HG03108 (cell line): ENCODE measurements around the gene C16orf86.
"Not testable (repeated sequence)": the region's sequence is repeated elsewhere in the genome, so short reads cannot be mapped to it uniquely, and the experiment has no call there.

Experiments
- ATAC-seq: cut with Tn5 transposase; IDR thresholded peaks from one replicate; pipeline ENCODE4 v1.9.1; 2021; ENCODE audit warnings: moderate library complexity; ENCODE audit not compliant: unreplicated experiment

C16orf86 gene

DNA sequence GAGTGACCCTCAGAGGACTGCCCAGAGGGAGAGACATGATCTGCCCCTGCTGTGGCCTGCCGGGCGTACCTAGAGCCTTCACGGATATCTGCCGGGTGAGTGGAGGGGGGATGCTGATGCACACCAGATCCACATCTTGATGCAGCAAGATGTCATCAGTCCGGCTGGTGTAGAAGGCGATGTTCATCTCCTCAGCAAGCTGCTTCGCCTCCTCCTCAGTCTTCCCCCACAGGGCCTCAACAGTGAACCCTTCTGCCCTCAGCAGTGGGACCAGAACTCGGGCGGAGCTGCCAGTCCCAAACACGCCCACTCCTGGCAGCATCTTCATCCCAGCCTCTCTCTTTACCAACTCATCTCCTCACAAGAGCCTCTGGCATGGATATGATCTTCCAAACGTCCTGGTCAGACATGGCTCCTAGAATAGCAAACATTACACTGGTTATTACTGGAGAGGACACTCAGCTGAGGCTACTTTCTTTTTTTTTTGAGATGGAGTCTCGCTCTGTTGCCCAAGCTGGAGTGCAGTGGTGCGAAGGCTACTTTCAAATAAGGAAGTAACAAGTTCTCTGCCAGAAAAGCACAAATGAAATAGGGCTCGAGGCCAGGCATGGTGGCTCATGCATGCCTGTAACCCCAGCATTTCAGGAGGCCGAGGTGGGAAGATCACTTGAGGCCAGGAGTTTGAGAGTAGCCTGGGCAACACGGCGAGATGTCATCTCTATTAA, 18.9 kb downstream of the C16orf86 start:
- ATAC-seq = no peak

DNA sequence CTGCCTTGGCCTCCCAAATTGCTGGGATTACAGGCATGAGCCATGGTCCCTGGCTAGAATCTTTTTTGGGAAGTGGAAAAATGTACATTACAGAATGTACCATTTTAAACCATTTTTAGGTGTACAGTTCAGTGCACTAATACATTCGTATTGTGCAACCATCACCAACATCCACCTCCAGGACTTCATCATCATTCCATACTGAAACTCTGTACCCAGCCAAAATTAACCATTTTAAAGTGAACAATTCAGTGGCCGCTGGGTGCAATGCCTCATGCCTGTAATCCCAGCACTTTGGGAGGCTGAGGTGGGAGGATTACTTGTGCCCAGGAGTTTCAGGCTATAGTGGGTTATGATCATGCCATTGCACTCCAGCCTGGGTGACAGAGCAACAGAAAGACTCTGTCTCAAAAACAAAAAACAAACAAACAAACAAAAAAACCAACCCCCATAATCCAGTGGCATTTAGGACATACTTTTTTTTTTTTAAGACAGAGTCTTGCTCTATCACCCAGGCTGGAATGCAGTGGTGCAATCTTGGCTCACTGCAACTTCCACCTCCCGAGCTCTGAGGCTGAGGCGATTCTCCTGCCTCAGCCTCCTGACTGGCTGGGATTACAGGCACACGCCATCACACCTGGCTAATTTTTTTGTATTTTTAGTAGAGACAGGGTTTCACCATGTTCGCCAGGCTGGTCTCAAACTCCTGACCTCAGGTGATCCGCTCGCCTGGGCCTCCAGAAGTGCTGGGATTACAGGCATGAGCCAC, 27.1 kb downstream of the C16orf86 start:
- ATAC-seq = not testable (repeated sequence)

DNA sequence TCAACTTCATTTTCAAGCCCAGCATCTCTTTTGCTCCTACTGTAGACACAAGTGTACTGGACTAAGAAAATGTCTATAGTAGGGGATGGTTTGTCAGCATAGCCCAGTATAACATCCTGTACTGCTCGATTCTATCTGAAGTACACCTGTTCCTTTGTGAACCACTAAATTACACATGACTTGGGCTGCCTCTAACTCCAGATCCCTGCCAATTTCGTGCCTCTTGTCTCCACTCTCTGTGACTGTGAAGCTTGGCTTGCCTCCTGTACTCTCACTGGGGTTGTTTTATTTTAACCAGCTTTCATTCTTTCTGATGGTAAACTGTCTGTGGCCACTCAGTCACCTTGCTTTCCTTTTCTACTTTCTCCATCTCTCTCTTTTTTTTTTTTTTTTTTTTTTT, 28.0 kb downstream of the C16orf86 start:
- ATAC-seq = no peak

DNA sequence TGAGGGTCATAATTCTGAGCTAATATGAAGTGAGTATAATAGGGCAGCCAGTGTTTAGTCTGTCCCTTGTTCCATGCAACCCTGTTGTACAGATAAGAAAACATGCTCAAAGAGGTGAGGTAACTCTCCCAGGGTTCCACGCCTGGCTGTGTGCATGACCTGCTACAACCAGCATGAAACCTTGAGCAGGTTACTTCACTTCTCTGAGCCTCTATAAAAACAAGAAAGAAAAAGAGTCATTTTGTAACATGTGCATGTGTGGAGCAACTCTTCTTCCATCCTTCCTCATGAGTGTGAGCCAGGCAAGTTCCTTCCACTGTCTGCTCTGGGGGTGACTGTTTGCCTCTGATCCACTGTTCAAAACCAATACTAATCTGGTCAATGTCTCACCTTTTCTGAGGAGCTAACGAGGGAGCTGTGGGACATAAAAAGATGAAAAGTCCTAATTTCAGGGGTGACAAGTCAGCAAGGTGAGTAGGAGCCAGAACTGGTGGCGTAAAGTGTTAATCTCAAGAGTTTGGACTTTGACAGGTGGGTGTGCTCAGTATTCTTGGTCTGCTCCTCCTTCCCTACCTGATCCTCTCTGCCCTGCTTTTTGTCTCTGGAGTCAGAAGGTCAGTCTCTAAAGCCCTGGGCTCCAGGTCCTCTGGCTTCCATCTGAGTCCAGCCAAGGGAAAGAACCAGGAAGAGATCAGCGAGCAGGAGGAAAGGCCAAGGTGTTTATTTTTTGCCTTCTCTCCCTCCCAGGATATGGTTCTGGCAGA, 31.0 kb downstream of the C16orf86 start:
- no peak for ATAC-seq

DNA sequence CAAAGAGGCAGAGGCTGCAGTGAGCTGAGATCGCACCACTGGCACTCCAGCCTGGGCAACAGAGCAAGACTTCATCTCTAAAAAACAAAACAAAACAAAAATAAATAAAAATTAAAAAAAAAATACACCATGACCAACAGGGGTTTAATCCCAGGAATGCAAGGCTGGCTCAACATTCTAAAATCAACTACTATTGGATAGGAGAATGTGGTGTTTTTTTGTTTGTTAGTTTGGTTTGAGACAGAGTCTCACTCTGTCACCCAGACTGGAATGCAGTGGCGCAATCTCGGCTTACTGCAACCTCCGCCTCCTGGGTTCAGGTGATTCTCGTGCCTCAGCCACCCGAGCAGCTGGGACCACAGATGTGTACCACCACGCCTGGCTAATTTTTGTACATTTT, 32.7 kb downstream of the C16orf86 start:
- no peak for ATAC-seq

DNA sequence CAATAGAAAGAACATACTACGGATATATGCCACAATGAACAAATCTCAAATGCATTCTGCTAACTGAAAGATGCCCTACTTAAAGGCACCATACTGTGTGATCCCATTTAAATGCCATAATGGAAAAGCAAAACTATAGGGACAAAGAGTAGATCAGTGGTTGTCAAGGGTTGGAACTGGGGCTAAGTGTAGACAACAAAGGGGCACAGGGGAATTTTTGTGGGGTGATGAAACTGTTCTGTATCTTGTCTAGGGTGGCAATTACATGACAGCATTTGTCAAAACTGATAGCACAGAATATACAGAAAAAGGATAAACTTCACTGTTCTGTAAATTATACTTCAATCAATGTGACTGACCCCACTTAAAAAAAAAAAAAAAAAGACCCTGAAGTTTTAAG, 34.8 kb downstream of the C16orf86 start:
- ATAC-seq = no peak

DNA sequence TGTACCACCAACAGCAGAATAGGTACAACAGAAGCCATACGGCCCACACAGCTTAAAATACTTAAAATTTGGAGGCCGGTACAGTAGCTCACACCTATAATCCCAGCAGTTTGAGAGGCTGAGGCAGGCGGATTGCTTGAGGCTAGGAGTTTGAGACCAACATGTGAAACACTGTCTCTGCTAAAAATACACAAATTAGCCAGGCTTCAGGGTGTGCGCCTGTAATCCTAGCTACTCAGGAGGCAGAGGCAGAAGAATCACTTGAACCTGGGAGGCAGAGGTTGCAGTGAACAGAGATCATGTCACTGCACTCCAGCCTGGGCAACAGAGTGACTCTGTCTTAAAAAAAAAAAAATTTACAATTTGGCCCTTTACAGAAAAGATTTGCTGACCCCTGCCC, 35.5 kb downstream of the C16orf86 start:
- ATAC-seq = no peak

DNA sequence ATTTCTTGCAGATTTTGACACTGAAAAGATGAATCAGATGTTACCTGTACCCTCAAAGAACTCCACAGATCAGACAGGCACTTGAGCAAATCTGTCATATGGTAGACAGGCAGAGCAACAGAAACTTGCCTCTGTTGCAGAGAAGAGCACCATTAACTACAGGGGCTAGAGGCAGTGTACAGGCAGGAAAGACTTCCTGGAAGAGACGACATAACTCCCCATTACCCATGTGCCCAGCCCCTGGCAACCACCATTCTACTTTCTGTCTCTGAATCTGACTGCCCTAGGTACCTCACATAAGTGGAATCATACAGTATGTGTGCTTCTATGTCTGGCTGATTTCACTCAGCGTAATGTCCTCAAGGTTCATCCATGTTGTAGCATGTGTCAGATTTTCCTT, 37.0 kb downstream of the C16orf86 start:
- no peak for ATAC-seq

DNA sequence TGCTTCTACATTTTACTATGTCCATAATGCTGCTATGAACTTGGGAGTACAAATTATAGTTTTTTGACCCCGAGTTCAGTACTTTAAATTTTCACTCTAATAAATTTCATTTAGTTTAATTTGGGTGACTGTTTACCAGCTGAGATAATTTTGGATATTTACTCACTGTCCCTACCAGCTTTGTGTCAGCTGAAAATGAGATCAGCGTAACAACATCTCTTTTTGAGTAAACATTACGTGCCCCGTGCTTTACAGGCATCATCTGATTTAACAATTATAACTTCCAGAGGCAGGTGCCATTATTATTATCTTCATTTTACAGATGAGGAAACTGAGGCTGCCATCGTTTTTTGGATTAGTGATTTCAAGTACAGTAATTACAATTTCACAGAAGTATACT, 37.5 kb downstream of the C16orf86 start:
- no peak for ATAC-seq

DNA sequence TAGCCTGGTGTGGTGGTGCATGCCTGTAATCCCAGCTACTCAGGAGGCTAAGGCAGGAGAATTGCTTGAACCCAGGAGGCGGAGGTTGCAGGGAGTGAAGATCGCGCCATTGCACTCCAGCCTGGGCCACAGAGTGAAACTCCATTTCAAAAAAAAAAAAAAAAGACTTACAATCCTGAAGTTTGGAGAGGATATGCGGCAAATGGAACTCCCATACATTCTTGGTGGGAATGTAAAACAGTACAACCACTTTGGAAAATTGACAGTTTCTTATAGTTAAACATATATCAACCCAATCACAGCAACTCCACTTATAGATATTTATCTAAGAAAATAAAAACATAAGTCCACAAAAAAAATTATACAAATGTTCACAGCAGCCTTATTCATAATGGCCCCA, 40.6 kb downstream of the C16orf86 start:
- no peak for ATAC-seq

DNA sequence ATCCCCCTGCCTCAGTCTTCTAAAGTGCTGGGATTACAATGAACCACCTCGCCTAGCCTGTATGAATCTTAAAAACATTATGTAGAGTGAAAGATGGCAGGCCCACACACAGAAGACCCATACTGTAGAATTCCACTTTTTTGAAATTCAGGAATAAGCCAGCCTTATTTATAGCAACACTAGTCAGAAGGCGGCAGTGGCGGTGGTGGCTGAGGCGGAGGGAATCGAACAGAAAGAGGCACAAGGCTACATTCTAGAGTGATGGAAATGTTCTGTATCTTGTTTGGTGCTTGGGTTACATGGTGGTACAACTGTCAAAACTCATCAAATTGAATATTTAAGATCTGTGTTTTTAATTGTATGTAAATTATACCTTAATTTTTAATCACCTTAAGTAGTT, 41.2 kb downstream of the C16orf86 start:
- no peak for ATAC-seq

DNA sequence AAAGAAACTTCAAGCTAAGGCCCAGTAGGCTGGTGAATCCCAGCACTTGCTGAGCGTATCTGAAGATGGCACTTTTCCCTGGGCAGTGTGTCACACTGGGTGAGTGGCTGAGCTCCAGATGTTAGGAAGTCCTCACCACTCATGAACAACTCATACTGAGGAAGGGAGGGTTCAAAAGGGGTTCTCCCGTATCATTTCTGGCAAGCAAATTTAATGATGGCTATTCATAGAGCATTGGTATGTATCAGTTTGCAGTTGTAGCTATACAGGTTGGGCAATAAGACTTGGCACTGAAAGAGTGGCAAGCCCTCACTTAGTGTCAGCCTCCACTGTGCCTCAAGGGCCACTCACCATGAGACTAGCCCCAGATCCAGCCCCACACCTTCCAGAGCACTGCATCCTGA, 41.8 kb downstream of the C16orf86 start:
- no peak for ATAC-seq

DNA sequence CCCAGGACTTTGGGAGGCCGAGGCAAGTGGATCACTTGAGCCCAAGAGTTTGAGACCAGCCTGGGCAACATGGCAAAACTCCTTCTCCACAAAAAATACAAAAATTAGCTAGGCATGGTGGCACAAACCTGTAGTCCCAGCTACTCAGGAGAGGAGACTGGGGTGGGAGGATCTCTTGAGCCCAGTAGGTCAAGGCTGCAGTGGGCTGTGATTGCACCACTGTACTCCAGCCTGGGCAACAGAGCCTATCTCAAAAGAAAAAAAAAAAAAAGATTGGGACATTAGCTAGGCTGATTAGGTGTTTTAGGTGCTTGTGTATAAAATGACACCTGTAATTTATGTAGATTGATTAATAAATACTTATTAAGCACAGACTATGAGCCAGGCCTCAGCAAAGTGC, 42.4 kb downstream of the C16orf86 start:
- no peak for ATAC-seq

DNA sequence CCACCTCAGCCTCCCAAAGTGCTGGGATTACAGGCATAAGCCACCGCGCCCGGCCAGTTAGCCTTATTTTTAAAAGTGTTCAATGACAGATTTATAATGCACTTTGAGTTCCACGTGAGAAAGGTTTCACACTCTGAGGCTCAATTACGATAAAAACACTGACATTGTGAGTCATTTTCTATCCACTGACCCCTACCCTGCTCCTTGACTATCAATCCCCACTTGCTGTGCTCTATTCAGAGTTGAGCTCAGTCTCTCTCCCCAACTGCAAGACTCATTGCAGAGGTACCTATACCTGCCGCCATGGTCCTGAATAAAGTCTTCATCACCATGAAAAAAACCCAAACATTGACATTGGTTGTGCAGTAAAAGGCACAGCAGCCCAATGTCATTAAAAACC, 44.0 kb downstream of the C16orf86 start:
- no peak for ATAC-seq

DNA sequence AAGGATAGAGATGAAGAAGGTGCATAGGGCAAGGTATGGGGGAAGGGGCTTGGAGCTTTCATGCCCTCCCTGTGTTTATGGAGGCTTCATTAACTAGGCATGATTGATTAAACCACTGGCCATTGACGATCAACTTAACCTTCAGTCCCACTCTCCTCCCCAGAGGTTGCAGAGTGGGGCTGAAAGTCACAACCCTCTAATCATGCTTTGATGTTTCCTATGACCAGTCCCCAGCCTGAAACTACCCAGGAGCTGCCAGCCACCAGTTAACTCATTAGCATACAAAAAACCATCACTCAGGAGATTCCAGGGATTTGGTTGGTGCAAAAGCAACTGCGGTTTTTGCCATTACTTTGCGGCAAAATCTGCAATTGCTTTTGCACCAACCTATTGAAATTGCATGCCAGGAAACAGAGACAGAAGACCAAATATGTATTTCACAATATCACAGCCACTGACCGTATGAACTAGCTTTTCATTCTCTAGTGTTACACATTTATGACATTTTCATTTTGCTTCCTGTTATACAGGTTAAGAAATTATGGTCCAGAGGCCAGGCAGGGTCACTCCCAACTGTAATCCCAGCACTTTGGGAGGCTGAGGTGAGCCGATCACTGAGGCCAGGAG, 47.1 kb downstream of the C16orf86 start:
- no peak for ATAC-seq

DNA sequence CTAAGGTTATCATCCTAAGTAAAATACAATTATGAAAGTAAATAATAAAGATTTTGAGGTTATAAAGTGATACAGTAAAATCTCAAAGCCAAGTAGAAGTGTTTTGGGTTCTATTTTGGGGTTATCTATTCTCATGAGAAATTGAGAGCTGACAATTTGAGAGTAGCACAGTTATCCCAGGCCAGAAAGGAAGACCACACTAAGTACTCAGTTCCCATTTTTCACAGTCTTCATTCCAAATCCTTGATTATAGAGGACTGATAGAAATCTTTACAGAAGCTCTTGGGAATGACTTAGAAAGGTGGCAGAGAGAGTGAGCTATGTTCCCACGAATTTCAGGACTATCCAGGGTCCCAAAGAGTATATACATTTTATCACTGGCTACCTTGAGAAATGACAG, 47.9 kb downstream of the C16orf86 start:
- ATAC-seq = no peak

DNA sequence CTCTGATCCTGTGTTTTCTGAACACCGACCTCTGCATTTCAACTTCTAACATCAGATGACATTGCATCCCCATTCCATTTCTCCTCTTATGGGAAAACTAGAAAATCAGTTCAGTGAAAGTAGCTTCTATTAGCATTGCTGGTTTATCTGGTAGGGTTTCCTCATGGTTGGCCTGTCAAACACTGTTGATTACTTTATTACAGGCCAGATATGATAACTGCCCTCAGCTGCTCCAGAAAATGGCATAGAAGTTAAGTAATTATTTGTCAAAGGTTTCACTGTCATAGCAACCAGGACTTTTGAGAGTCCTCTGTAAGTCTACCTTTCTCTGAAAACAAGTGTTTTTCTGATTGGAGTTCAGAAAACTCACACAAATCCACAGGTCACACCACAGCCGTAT, 49.5 kb downstream of the C16orf86 start:
- ATAC-seq = no peak
